Muscle of arm (tissue), 12 donors: ENCODE measurements around the gene ATE1. TPM values are rescaled to one million over a fixed set of nuclear protein-coding genes. Genes with fewer than 3 reads are reported as not detected.
"Not testable (repeated sequence)": the region's sequence is repeated elsewhere in the genome, so short reads cannot be mapped to it uniquely, and the experiment has no call there.

Experiments
- DNase-seq: peaks from one replicate; pipeline ENCODE4 v3.0.0-alpha.2; 2013
- polyA plus RNA-seq, 12 donors: library from polyadenylated mRNA; unstranded; fragments of 120-200 nt; gene quantifications; one replicate each; pipeline ENCODE4 v1.2.1, GENCODE V29; 2013; ENCODE audit not compliant: insufficient read length in 12 of 12

The ATE1 gene
- polyA plus RNA-seq, 12 donors, result 16.9 to 28.3 (median 22.3) TPM; not detected in 1

DNA sequence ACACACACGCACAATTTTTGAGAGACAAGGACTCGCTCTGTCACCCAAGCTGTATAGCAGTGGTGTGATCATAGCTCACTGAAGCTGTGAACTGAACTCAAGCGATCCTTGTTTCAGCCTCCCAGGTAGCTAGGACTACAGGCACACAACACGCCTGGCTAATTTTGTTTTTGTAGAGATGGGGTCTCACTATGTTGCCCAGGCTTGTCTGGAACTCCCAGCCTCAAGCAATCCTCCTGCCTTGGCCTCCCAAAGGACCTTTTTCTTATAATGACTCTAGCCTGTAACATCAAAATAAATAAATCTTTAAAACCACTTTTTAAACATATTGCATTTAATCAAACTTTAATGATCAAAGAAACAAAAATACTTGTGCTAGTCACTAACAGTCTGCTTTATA is 188.7 kb downstream of the ATE1 start:
- DNase-seq, result no peak

DNA sequence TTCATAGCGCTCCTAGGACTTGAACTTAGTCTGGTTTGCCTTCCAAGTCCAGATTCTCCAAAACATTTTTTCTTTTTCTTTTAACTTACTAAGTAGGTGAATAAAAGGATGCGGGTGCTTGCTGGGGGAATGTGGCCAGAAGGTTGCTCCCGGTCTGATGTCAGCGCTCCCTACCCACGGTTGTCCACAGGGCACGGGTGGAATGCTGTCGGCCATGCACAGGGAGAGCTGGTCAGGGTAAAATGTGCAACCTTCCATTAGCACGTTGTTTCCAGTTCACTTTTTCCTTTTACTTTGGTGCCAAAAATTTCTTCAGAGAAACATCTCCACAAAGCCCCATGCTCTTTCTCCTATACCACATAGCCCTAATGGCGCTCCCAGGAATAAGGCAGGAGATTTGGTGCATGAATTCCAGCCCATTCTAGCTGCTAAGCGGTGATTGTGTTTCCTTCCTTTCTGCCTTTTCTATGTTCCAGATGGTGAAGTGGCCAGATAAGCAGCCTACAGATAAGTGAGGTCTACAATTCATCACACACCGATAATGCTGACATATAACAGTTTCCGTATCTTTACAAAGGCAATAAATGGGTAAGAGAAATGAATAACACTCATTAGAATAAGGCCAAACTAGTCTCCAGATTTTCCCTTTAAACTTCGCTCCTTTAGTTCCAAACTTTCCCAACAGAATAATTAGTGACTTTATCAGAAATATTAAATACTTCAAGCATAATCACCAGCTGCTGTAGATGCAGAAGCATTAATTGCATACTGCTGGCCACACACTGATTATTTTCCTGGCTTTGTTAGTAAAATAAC is 191.3 kb downstream of the ATE1 start:
- no peak for DNase-seq

DNA sequence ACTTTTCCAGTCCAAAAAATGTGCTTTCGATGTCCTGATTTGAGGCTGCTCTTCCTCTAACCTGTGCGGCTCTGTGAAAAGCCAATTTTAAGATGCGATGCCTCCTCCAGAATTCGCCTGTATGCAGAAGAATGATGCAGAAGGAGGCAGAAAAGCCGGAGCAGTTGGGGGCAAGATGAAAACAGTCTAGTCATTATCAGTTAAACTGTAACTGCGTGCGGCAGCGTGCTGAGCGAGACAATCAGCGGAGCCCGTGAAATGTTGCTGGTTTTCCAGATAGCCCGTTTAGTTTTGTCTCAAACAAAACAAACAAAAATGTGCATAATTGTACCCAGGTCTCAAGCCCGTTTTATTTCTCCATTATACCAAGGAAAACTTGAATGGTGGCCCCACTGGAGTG is 192.6 kb downstream of the ATE1 start:
- no peak for DNase-seq

DNA sequence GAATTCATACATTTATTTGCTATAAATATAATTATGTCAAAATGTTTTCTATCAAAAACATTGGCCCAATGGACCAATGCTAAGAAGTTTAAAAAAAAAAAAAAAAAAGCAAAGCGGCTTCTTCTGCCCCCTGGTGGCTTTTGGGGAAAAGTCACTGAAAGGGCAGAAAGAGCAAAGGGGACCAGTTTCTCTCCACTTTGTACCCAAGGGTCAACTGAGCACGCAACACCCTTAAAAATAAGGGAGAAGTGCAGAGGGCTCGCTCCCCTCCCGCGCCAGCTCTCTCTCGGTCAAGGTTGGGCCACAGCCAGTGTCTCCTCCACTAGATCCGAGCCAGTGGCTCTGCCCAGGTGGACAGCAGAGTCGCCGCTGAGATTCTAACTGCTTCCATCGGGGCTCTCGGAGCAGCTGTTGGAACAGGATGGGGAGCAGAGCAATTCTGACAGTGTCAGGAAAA is 193.2 kb downstream of the ATE1 start:
- DNase-seq, result no peak

DNA sequence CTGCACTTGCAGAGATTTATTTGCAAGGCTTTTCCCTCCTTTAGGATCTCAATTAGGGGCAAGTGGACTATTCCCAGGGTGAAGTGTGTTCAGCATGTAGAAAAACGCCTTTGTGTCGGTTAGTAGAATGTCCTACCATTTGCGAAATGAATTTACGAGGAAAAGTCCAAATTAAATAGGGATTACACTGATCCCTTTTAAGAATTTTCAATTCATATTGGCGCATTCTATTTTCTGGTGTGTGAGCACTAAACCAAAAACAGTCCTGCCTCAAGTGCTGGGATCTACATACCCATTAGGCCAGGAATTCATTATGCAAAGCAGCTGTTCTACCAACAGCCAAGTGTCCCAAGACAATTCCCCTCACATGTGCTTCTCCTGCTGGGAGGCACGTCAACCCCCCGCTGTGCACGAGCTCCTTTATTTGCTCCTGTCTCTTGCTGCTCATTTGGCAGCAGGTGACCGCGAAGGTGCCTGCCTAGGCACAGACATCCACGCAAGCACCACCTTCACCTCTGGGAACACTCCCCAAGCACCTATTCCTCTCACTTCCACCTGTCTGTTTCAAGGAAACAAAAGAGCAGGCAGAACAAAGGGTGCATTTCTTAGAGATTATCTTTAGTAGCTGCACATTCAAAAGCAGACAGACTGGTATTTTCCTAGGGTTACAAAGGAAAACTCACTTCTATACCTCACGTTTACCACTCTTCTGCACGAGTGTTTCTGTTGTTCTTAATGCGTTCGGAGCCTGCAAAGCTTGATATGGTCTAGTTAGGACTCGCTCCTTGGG is 195.0 kb downstream of the ATE1 start:
- no peak for DNase-seq

DNA sequence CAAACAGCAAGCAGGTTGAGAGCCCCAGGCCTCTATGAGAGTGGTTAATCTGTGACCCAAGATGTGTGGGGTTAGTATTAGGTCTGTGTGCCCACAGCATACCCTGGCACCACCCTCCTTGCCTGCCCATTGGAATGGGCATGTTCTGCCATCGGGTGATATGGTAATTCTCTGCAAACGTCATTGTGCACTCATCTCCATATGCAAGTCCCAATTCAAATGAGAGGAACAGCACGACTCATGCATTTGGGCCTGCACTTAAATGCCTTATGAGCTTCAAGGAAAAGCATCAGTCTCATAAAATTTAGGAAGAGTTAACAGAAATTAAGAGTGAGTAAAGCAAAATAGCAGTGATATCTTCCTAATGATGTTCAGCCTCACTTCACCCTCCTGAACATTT is 195.7 kb downstream of the ATE1 start:
- no peak for DNase-seq

DNA sequence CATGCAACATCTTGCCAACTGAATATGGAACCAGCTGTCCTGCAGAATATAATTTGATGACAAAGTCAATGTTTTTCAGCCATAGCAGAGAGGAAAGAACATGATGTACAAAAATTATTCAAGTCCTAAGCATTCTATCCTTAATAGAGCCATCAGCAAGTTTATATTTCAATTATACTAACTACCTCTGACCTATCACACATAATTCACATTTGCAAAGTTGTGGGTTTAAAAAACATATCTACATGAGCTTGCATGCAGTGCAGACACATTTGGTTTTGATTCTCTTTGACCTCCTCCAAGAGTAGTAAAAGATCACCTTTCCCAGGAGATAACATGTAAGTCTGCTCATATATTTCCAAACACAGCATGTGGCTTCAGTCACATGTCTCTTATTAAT is 203.5 kb downstream of the ATE1 start:
- no peak for DNase-seq

DNA sequence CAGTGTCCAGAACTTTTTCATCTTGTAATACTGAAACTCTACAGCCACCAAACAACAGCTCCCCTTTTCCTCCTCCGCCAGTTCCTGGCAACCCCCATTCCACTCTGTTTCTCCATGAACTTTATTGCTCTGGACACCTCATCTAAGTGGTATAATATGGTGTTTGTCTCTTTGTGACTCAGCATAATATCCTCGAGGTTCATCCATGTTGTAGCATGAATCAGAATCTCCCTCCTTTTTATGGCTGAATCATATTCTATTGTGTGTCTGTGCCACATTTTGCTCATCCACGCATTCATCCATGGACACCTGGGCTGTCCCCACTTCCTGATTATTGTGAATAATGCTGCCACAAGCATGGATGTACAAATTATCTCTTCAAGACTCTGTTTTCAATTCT is 205.2 kb downstream of the ATE1 start:
- DNase-seq, result no peak

DNA sequence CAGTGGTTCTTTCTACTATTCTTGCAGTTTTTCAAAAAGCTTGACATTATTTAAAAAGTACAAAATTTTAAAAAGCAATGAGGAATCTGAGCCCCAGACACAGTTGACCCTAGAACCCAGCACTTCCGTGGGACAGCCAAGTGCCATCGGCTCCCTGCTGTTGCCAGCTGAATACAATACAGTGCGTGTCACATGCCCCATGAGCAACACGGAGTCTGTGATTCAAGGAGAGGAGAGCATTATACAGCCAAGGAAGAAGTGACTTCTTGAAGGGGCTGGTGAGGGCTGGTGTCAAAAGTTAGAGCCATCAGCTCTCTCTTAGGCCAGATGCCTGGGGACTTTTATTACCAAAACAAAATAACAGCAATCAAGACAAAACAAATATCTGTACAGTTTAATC is 206.6 kb downstream of the ATE1 start:
- no peak for DNase-seq

DNA sequence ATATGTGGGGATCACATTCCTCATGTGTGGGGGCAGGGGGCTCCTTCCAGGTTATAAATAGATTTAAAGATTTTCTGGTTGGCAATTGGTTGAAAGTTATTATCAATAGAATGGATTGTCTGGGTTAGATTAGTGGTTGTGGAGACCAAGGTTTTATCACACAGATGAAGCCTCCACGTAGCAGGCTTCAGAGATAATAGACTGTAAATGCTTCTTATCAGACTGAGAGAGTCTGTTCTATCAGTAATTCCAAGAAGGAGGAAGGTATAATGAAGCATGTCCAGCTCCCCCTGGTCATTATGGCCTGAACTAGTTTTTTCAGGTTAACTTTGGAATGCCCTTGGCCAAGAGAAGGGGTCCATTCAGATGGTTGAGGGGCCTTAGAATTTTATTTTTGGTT is 211.9 kb downstream of the ATE1 start:
- DNase-seq, result no peak

DNA sequence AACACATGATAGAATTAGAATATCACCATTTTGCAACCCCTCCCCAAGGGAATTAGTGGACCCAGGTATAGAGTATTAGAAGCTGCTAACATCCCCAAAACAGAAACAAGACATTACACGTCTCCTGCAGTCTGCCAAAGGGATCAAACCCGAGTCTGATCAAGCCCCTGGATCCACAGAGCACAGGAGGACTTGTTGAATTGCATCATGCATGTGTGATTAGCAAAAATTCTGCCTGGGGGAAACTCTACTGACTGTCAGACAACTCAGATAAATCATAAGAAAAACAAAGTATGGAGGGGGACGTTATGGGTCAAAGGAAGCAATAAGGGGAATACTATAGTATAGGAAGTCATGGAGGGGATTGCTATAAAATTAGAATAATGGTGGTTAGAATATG is 212.8 kb downstream of the ATE1 start:
- no peak for DNase-seq

DNA sequence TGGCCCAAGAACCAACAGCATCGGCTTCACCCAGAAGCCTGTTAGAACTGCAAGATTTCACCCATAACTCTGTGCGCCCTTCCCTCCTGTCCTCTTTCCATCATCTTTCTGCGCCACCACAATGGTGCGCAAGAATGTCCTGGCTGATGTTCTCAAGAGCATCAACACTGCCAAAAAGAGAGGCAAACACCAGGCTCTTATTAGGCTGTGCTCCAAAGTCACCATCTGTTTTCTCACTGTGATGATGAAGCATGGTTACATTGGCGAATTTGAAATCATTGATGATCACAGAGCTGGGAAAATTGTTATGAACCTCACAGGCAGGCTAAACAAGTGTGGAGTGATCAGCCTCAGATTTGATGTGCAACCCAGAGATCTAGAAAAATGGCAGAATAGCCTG is 214.3 kb downstream of the ATE1 start:
- DNase-seq, result no peak

DNA sequence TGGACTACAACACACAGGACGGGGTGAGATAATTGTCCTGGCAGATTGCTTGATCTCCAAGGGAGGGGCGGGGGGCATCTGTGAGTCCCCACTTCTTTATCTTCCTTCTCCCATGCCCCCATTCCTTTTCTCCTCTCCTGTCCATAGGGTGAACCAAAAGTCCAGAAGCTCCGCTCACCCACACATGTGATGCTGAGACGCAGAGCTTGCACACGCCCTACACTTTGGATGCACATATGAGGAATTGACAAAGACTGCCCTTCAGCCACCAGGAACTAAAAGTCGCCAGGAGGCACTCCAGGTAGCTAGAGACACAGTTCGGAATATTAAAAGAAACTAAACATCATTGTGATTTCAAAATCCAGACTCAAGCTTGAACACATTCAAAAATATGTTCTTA is 216.9 kb downstream of the ATE1 start:
- no peak for DNase-seq

DNA sequence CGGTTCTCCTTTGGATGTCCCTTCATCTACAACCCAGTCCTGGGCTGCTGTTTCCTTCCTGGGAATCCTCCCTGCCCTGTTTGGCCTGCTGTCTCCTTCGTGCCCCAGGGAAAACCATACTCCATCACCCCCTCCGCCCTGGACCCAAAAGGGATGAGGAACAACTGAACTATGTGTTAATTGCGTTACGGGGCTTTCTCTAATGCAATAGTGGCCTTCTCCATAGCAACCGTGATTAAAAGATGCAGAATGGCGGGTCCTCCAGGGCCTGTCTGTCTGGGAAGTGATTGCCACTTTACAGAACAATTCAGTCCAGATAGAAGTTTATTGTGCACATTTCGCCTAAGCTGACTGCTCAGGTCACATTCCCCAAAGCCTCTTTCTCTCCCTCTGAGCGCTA is 217.6 kb downstream of the ATE1 start:
- no peak for DNase-seq

DNA sequence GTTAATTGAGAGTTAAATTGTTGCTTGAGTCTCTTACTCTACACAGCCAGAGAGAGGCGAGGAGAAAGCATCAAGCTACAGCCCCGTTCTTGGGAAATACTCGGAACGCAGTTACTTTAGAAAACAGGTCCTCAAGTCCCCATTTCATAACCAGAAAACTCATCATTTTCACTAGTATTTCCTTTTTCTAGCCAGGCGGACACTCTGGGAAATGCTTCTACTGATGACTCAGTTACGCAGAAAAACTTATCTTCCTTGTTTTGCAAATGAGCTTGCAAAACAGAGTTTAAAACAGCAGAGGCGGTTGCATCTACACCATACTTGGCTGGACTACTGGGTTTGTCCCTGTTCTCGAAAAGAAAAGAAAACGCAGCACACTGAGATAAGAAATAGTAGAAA is 218.2 kb downstream of the ATE1 start:
- DNase-seq, result no peak

DNA sequence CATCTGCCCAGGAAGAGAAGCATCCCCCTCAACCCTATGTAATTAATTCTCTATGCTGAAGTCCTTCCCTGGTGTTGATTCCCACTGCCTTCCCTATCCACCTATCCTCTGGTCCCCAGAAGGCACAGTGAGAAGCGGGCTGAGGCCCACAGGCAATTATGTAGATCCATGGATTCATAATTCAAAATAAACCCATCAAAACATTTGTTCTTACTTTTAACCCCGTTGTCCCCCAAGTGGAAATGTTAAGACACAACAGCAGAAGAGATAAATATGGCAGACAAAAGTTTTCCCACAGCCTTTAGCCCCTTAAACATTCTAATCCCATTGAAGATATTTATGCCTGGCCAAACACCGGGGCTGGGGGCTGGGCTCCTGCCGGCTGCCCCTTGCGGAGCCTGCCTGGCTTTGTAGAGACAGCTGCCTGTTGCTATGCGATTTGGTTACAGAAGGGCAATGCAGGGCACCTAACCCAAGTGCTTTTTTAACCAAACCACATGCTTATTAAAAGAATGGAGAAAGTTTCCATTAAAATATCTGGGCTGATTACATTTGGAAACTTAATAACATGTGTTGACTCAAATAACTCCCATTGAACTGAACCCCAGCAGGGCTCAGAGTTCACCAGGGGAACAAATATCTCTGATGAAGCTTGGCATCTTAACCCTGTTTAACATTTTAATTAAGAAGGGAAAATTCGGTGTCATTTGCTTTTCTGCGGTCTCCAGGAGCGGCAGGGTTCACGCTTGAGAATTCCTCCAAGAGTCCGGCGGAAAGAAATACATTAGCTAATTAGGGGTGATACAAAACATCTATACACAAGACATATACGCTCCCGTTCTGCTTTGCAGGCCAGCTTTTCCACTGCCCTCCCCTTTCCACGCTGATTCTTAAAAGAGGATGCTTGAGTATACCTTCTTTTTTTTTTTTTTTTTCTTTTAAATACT is 218.8 kb downstream of the ATE1 start:
- DNase-seq, result no peak

DNA sequence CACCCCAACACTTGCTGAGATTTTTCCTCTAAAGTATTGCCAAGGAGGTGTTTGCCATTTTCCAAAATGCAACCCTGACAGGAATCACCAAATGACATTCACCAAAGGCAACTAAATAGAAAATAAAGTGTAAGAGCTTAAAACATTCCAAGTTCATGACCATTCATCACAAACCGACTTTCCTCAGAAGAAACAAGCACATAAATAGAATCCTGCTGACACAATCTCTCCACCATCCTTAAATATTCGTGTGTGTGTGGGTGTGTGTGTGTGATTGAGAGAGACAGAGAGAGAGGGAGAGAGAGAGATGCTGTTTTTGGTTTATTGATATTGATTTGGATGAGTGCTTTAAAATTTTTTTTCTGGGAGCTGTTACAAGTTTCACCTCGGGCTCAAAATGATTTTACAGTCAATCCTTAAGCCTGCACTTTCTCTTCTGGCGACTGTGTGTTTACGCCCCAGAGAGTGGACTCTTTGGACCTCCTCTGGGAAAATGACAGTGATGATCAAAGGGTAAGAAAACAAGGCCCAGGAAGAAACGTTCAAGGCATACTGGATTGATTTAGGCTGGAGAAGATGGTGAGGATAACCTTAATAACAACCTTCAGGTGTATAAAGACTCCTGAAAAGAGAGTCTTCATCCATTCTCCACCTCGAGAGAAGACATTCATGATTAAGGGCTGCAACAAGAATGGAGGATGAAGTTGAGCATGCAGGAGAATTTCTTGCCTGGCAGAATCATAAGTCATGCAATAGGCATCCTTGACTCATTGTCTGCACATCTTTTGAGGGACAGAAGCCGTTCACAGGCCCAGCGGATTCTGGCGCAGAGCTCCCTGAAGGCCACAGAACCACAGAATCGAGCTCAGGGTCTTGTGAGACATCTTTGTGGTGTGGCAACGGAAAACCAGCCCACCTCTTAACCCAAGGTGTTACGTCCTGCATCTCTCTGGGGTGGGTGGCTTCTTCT is 225.2 kb downstream of the ATE1 start:
- DNase-seq, result no peak

DNA sequence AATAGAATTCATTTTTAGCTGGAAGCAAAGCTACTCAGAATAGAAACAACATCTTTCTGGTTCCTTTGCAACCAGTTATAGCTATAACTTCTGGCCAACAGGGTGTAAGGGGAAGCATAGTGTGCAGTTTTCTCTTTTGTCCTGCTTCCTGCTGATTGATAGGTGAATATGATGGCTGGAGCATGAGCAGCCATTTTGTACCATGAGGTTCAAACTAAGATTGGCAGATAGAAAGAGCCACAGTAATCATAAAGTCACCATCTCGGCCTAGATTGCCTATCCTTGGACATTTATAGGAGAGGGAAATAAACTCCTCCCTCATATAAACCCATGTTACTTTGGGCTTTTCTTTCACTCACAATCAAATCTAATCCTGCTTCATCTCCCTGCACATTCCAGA is 227.4 kb downstream of the ATE1 start:
- no peak for DNase-seq

DNA sequence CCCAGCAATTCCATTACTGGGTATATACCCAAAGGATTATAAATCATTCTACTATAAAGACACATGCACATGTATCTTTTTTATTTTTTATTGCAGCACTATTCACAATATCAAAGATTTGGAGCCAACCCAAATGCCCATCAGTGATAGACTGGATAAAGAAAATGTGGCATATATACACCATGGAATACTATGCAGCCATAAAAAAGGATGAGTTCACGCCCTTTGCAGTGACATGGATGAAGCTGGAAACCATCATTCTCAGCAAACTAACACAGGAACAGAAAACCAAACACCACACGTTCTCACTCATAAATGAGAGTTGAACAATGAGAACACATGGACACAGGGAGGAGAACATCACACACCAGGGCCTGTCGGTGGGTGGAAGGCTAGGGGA is 228.1 kb downstream of the ATE1 start:
- DNase-seq, result not testable (repeated sequence)

DNA sequence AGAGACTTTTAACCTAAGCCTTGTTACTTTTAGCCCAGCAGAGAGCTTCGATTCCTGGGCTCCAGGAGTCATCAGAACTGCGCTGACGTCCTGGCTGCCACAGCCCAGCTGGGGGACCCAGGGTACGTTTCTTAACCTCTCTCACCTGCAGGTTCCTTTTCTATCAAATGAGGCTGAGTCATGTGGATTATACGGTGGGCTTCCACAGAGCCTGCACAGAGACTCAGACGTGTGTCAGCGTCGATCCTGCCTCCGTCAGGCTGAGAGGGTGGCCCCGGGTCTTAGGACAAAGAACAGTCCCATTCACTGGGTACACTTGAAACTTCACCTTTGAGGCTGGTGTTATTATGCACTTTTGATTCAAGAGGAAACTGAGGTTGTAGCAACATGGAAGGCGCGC is 228.9 kb downstream of the ATE1 start:
- no peak for DNase-seq

DNA sequence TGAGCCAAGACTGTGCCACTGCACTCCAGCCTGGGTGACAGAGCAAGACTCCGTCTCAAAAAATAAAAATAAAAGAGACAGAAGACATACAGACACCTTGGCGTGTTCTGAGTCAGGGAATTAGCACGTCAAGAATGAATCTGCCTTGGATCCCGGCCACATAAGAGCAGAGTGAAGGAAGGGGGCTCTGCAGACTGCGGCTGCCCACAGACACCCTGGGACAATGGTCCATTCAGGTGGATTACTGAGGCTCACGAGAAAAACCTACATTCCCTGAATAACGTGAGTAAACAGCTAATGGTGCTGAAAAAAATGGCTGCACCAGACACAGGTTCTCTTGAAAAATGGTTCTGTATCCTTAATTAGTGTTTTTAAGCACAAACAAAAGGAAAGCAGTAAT is 229.5 kb downstream of the ATE1 start:
- no peak for DNase-seq
